H9 (cell line): Measurements from ENCODE around the gene POLA1. TPM values are rescaled to one million over a fixed set of nuclear protein-coding genes. Genes with fewer than 3 reads are reported as not detected.

Experiments used
- DNase-seq: peaks from one replicate; pipeline ENCODE4 v3.0.0-alpha.2; 2017
- H2AFZ ChIP-seq: one replicate; pipeline ENCODE4 v1.6.1; 2013; ENCODE audit warnings: mild to moderate bottlenecking, low read length, control low read depth, moderate library complexity
- H2AK5ac ChIP-seq: 2 replicates; pipeline ENCODE4 v1.6.1; 2013; ENCODE audit warnings: low read length, control low read depth, mixed read lengths; ENCODE audit not compliant: insufficient read length
- H2BK120ac ChIP-seq: one replicate; pipeline ENCODE4 v1.6.1; 2013; ENCODE audit warnings: low read depth, mild to moderate bottlenecking, low read length, control low read depth, inconsistent platforms; ENCODE audit not compliant: poor library complexity, severe bottlenecking
- H2BK12ac ChIP-seq: 2 replicates; pipeline ENCODE4 v1.6.1; 2013; ENCODE audit warnings: low read length, control low read depth, mixed read lengths, low read depth; ENCODE audit not compliant: insufficient read length
- H2BK15ac ChIP-seq: 2 replicates; pipeline ENCODE4 v1.6.1; 2013; ENCODE audit warnings: low read depth, low read length, control low read depth
- H2BK20ac ChIP-seq: one replicate; pipeline ENCODE4 v1.6.1; 2013; ENCODE audit warnings: low read depth, mild to moderate bottlenecking, low read length, control low read depth, inconsistent platforms; ENCODE audit not compliant: poor library complexity, severe bottlenecking
- H2BK5ac ChIP-seq: 2 replicates; pipeline ENCODE4 v1.6.1; 2013; ENCODE audit warnings: low read length, control low read depth, mixed read lengths; ENCODE audit not compliant: insufficient read length
- H3K14ac ChIP-seq: 2 replicates; pipeline ENCODE4 v1.6.1; 2013; ENCODE audit warnings: low read length, control low read depth; ENCODE audit not compliant: insufficient read depth
- H3K18ac ChIP-seq: 2 replicates; pipeline ENCODE4 v1.6.1; 2013; ENCODE audit warnings: low read depth, mild to moderate bottlenecking, mixed read lengths, low read length, control low read depth; ENCODE audit not compliant: insufficient read length
- H3K23ac ChIP-seq: 2 replicates; pipeline ENCODE4 v1.6.1; 2013; ENCODE audit warnings: low read length, control low read depth, mixed read lengths, low read depth; ENCODE audit not compliant: insufficient read length
- H3K23me2 ChIP-seq: 2 replicates; pipeline ENCODE4 v1.6.1; 2013; ENCODE audit warnings: low read depth, mild to moderate bottlenecking, mixed read lengths, low read length, control low read depth; ENCODE audit not compliant: insufficient read length, poor library complexity, severe bottlenecking
- H3K27ac ChIP-seq: 2 replicates; pipeline ENCODE4 v1.5.1; 2013; ENCODE audit warnings: low read length, control low read depth, mixed read lengths, low read depth; ENCODE audit not compliant: insufficient read length
- H3K27me3 ChIP-seq: 2 replicates; pipeline ENCODE4 v1.6.1; 2013; ENCODE audit warnings: low read length, control low read depth, inconsistent platforms; ENCODE audit not compliant: insufficient read depth
- H3K4ac ChIP-seq: 2 replicates; pipeline ENCODE4 v1.6.1; 2013; ENCODE audit warnings: low read depth, mild to moderate bottlenecking, control low read depth, inconsistent platforms, low read length, moderate library complexity
- H3K4me1 ChIP-seq: 2 replicates; pipeline ENCODE4 v1.6.1; 2013; ENCODE audit warnings: low read length, control low read depth, inconsistent platforms; ENCODE audit not compliant: insufficient read depth
- H3K4me2 ChIP-seq: 2 replicates; pipeline ENCODE4 v1.6.1; 2013; ENCODE audit warnings: low read length, control low read depth, mixed read lengths; ENCODE audit not compliant: insufficient read length, insufficient read depth
- H3K56ac ChIP-seq: 2 replicates; pipeline ENCODE4 v1.6.1; 2013; ENCODE audit warnings: low read depth, mild to moderate bottlenecking, mixed read lengths, low read length, control low read depth; ENCODE audit not compliant: insufficient read length
- H3K79me1 ChIP-seq: 2 replicates; pipeline ENCODE4 v1.6.1; 2013; ENCODE audit warnings: low read depth, mild to moderate bottlenecking, moderate library complexity, low read length, control low read depth, inconsistent platforms; ENCODE audit not compliant: insufficient read depth, poor library complexity, severe bottlenecking
- H3K79me2 ChIP-seq: 2 replicates; pipeline ENCODE4 v1.6.1; 2013; ENCODE audit warnings: low read length, control low read depth, inconsistent platforms; ENCODE audit not compliant: insufficient read depth
- H3K9ac ChIP-seq: 2 replicates; pipeline ENCODE4 v1.6.1; 2013; ENCODE audit warnings: low read length, control low read depth, mixed read lengths; ENCODE audit not compliant: insufficient read length; ENCODE audit errors: extremely low read depth
- H3K9me3 ChIP-seq: one replicate; pipeline ENCODE4 v1.6.1; 2013; ENCODE audit warnings: low read depth, low read length, inconsistent platforms; ENCODE audit not compliant: control insufficient read depth
- H3T11ph ChIP-seq: one replicate; pipeline ENCODE4 v1.6.1; 2013; ENCODE audit warnings: mild to moderate bottlenecking, low read length, control low read depth, inconsistent platforms
- H4K20me1 ChIP-seq: one replicate; pipeline ENCODE4 v1.6.1; 2013; ENCODE audit not compliant: control insufficient read depth, insufficient read length, insufficient read depth
- H4K5ac ChIP-seq: 2 replicates; pipeline ENCODE4 v1.6.1; 2013; ENCODE audit warnings: low read depth, mild to moderate bottlenecking, mixed read lengths, low read length, control low read depth; ENCODE audit not compliant: insufficient read length
- H4K8ac ChIP-seq: replicated peaks from 2 replicates; pipeline ENCODE4 v1.6.1; 2013; ENCODE audit warnings: low read length, control low read depth, mixed read lengths, low read depth; ENCODE audit not compliant: insufficient read length
- H4K91ac ChIP-seq: 2 replicates; pipeline ENCODE4 v1.6.1; 2013; ENCODE audit warnings: low read depth, mild to moderate bottlenecking, moderate library complexity, mixed read lengths, low read length, control low read depth; ENCODE audit not compliant: insufficient read length
- H3K27ac Mint-ChIP-seq, 3 experiments: 2 replicates in 2 of 3; 3 replicates in 1 of 3; pipeline ENCODE4 v1.8.0; 2020 to 2021; ENCODE audit warnings: mixed read lengths in 3 of 3, mild to moderate bottlenecking in 1 of 3, moderate library complexity in 1 of 3
- H3K27me3 Mint-ChIP-seq: 2 replicates; pipeline ENCODE4 v1.8.0; 2021; ENCODE audit warnings: low read depth, mild to moderate bottlenecking, moderate library complexity, mixed read lengths
- H3K36me3 Mint-ChIP-seq, 3 experiments: 2 replicates in 2 of 3; 3 replicates in 1 of 3; pipeline ENCODE4 v1.8.0; 2020 to 2021; ENCODE audit warnings: low read depth in 3 of 3, mixed read lengths in 3 of 3; ENCODE audit not compliant: insufficient read depth in 1 of 3
- H3K4me1 Mint-ChIP-seq, 2 experiments: 2 replicates each; pipeline ENCODE4 v1.8.0; 2020; ENCODE audit warnings: mixed read lengths in 2 of 2
- H3K4me3 Mint-ChIP-seq, 2 experiments: 2 replicates in 1 of 2; 3 replicates in 1 of 2; pipeline ENCODE4 v1.8.0; 2020 to 2021; ENCODE audit warnings: mild to moderate bottlenecking in 2 of 2, mixed read lengths in 2 of 2, moderate library complexity in 1 of 2
- H3K9me3 Mint-ChIP-seq, 2 experiments: 2 replicates in 1 of 2; 3 replicates in 1 of 2; pipeline ENCODE4 v1.8.0; 2020; ENCODE audit warnings: mild to moderate bottlenecking in 2 of 2, mixed read lengths in 2 of 2, moderate library complexity in 1 of 2
- CTCF ChIP-seq: fragments of 200-600 bp; sonication (generic); conservative IDR thresholded peaks from 3 replicates; pipeline ENCODE4 v1.8.0; 2021; ENCODE audit warnings: antibody characterized with exemption, mild to moderate bottlenecking
- WGBS: extraction: QIAGEN DNeasy Blood & Tissue Kit; methylation state at CpG from one replicate; pipeline ENCODE4 v1.1.7; 2013; ENCODE audit warnings: missing lambda C conversion rate, low lambda C conversion rate, mixed read lengths; ENCODE audit not compliant: insufficient read length; ENCODE audit errors: extremely low coverage; 5-methylcytosine and 5-hydroxymethylcytosine counted together
- total RNA-seq: library from RNA; stranded (reverse); gene quantifications from 2 replicates; pipeline ENCODE4 v1.2.1, GENCODE V29; 2021

The POLA1 gene
- total RNA-seq, 1 experiment from 2014 or later: 60.2 TPM

GRCh38 chrX:24928114-24928513 lies 234.4 kb downstream of the POLA1 start:
- Histone ChIP-seq H3K23me2 (no peaks in the 10 kb centered on the region), H2BK12ac (no peak overlapping the region), H3K23ac (no peak overlapping the region), H3K9me3 (no peaks in the 10 kb centered on the region), H3K79me2 (no peaks in the 10 kb centered on the region), H2BK5ac (no peak overlapping the region), H3T11ph (no peak overlapping the region), H4K8ac (no peak overlapping the region), H3K27ac (no peak overlapping the region), H3K56ac (no peak overlapping the region), H3K4me2 (no peak overlapping the region), H2AFZ (no peak overlapping the region), H3K27me3 (no peaks in the 10 kb centered on the region), H2BK15ac (no peak overlapping the region), H2AK5ac (no peak overlapping the region), H2BK20ac (no peak overlapping the region), H4K5ac (no peak overlapping the region), H4K91ac (no peak overlapping the region), H3K18ac (no peak overlapping the region), H3K14ac (no peak overlapping the region), H4K20me1 (no peaks in the 10 kb centered on the region), H3K4me1 (peaks cover 6% of the 10 kb centered on the region; the same call in 1 of the 2 replicates), H3K4ac (no peak overlapping the region), H3K9ac (no peak overlapping the region), H2BK120ac (no peak overlapping the region), H3K79me1 (no peaks in the 10 kb centered on the region)
- DNase-seq: no peak
- Mint-ChIP-seq H3K36me3 (peaks cover 15 to 20% (median 17%) of the 10 kb centered on the region in 3 experiments), H3K4me1 (peaks cover 20 to 23% of the 10 kb centered on the region in 2 experiments), H3K4me3 (no peak overlapping the region), H3K9me3 (no peaks in the 10 kb centered on the region), H3K27me3 (no peaks in the 10 kb centered on the region), H3K27ac (no peak overlapping the region)
- no CpG with 5 or more reads among the region's 6 CpGs for WGBS
- no peak for TF ChIP-seq CTCF
